GM23338 (cell line): ENCODE data around the gene ANKS1B. TPM values are rescaled to one million over a fixed set of nuclear protein-coding genes. Genes with fewer than 3 reads are reported as not detected.
A peak's percentile ranks its signal among the peaks of the same experiment; 100 is the strongest.

ENCODE experiments used
- ATAC-seq: fragments of 200-7000 bp; cut with Tn5 transposase; 3 replicates; pipeline ENCODE4 v1.9.1; 2020
- DNase-seq: peaks from one replicate; pipeline ENCODE4 v3.0.0-alpha.2; 2015; ENCODE audit warnings: low spot score
- H2AFZ ChIP-seq: fragments of 200-600 bp; sonication (generic); 2 replicates; pipeline ENCODE4 v1.8.0; 2016; ENCODE audit warnings: antibody characterized with exemption, mild to moderate bottlenecking, moderate library complexity
- H3F3A ChIP-seq: fragments of 200-600 bp; sonication (generic); replicated peaks from 2 replicates; pipeline ENCODE4 v1.8.0; 2017; ENCODE audit warnings: antibody characterized with exemption, mixed run types, low read depth
- H3K27ac ChIP-seq: fragments of 200-600 bp; sonication (generic); 2 replicates; pipeline ENCODE4 v1.6.1; 2016; ENCODE audit warnings: low read depth
- H3K27me3 ChIP-seq: fragments of 200-600 bp; sonication (generic); 2 replicates; pipeline ENCODE4 v1.8.0; 2016; ENCODE audit warnings: mild to moderate bottlenecking, mixed run types, moderate library complexity; ENCODE audit not compliant: insufficient read depth
- H3K36me3 ChIP-seq: fragments of 200-600 bp; sonication (generic); 2 replicates; pipeline ENCODE4 v1.8.0; 2016; ENCODE audit warnings: mild to moderate bottlenecking; ENCODE audit not compliant: insufficient read depth
- H3K4me1 ChIP-seq: fragments of 200-600 bp; sonication (generic); 2 replicates; pipeline ENCODE4 v1.8.0; 2016; ENCODE audit warnings: mild to moderate bottlenecking, moderate library complexity; ENCODE audit not compliant: insufficient read depth
- H3K4me2 ChIP-seq: fragments of 200-600 bp; sonication (generic); 2 replicates; pipeline ENCODE4 v1.7.1; 2017; ENCODE audit warnings: mixed run types
- H3K4me3 ChIP-seq: fragments of 200-600 bp; sonication (generic); 2 replicates; pipeline ENCODE4 v1.6.1; 2016; ENCODE audit warnings: mixed run types
- H3K79me2 ChIP-seq: fragments of 200-600 bp; sonication (generic); replicated peaks from 2 replicates; pipeline ENCODE4 v1.8.0; 2017; ENCODE audit warnings: mild to moderate bottlenecking; ENCODE audit not compliant: insufficient read depth
- H3K9me2 ChIP-seq: fragments of 200-600 bp; sonication (generic); 2 replicates; pipeline ENCODE4 v1.8.0; 2017; ENCODE audit not compliant: insufficient read depth
- H4K20me1 ChIP-seq: fragments of 200-600 bp; sonication (generic); replicated peaks from 2 replicates; pipeline ENCODE4 v1.8.0; 2017; ENCODE audit warnings: mild to moderate bottlenecking; ENCODE audit not compliant: insufficient read depth
- H3K27ac Mint-ChIP-seq: 2 replicates; pipeline ENCODE4 v1.8.0; 2020; ENCODE audit warnings: inconsistent platforms, mild to moderate bottlenecking, moderate library complexity, mixed read lengths
- H3K27me3 Mint-ChIP-seq: 3 replicates; pipeline ENCODE4 v1.8.0; 2022; ENCODE audit warnings: low read depth, mild to moderate bottlenecking, moderate library complexity, mixed read lengths, inconsistent platforms; ENCODE audit not compliant: insufficient read depth, poor library complexity
- H3K36me3 Mint-ChIP-seq: 3 replicates; pipeline ENCODE4 v1.8.0; 2021; ENCODE audit warnings: low read depth, mild to moderate bottlenecking, inconsistent platforms, moderate library complexity, mixed read lengths
- H3K4me1 Mint-ChIP-seq: 3 replicates; pipeline ENCODE4 v1.8.0; 2020; ENCODE audit warnings: mild to moderate bottlenecking, inconsistent platforms, mixed read lengths
- H3K4me3 Mint-ChIP-seq: 3 replicates; pipeline ENCODE4 v1.8.0; 2021; ENCODE audit warnings: moderate library complexity, mild to moderate bottlenecking, inconsistent platforms, mixed read lengths
- H3K9me3 Mint-ChIP-seq: 3 replicates; pipeline ENCODE4 v1.8.0; 2020; ENCODE audit warnings: moderate library complexity, mild to moderate bottlenecking, inconsistent platforms, mixed read lengths
- CREB1 ChIP-seq: fragments of 250-450 bp; sonication (Bioruptor Pico); IDR thresholded peaks from 2 replicates; pipeline ENCODE4 v1.5.0; 2020; ENCODE audit warnings: low read depth, mild to moderate bottlenecking, moderate library complexity
- EZH2 ChIP-seq: fragments of 200-600 bp; sonication (generic); IDR thresholded peaks from one replicate; pipeline ENCODE4 v1.8.0; 2017; ENCODE audit warnings: antibody characterized with exemption, mild to moderate bottlenecking, low read depth; ENCODE audit not compliant: unreplicated experiment
- EZH2phosphoT487 ChIP-seq: fragments of 200-600 bp; sonication (generic); IDR thresholded peaks from one replicate; pipeline ENCODE4 v1.8.1; 2018; ENCODE audit warnings: antibody characterized with exemption; ENCODE audit not compliant: unreplicated experiment
- JUNB ChIP-seq: IDR thresholded peaks from one replicate; pipeline ENCODE4 v1.6.1; 2016; ENCODE audit warnings: antibody characterized with exemption; ENCODE audit not compliant: unreplicated experiment
- NANOG ChIP-seq: IDR thresholded peaks from 2 replicates; pipeline ENCODE4 v1.6.1; 2016; ENCODE audit warnings: antibody characterized with exemption, borderline replicate concordance
- POLR2AphosphoS5 ChIP-seq: IDR thresholded peaks from 2 replicates; pipeline ENCODE4 v1.6.1; 2016; ENCODE audit warnings: antibody characterized with exemption, low read depth
- STAT1 ChIP-seq: IDR thresholded peaks from one replicate; pipeline ENCODE4 v1.6.1; 2016; ENCODE audit warnings: antibody characterized with exemption; ENCODE audit not compliant: unreplicated experiment
- ZNF114 ChIP-seq: fragments of 250-450 bp; sonication (Bioruptor Pico); IDR thresholded peaks from 2 replicates; pipeline ENCODE4 v1.5.0; 2020; ENCODE audit warnings: mild to moderate bottlenecking, moderate library complexity
- ZNF331 ChIP-seq: fragments of 250-450 bp; sonication (Bioruptor Pico); IDR thresholded peaks from 2 replicates; pipeline ENCODE4 v1.5.0; 2020; ENCODE audit warnings: low read depth, mild to moderate bottlenecking, moderate library complexity
- polyA plus RNA-seq: library from polyadenylated mRNA; unstranded; fragments of >200 nt; fragmentation: Nextera tagmentation; extraction: Ambion mirVana; gene quantifications from 2 replicates; pipeline ENCODE4 v1.2.1, GENCODE V29; 2016
- total RNA-seq: library from RNA; depleted of rRNA; stranded (reverse); fragments of >200 nt; shearing (Covaris generic); gene quantifications from 2 replicates; pipeline ENCODE4 v1.2.3, GENCODE V29; 2014
- TF ChIP-seq, protein P1 (sequence below): IDR thresholded peaks from one replicate; pipeline ENCODE4 v1.6.1; 2018; ENCODE audit warnings: antibody characterized with exemption; ENCODE audit not compliant: unreplicated experiment
- TF ChIP-seq, protein P2 (sequence below): IDR thresholded peaks from 2 replicates; pipeline ENCODE4 v1.6.1; 2016; ENCODE audit warnings: antibody characterized with exemption
- TF ChIP-seq, protein P3 (sequence below), 2 experiments: fragments of 200-600 bp in 1 of 2; sonication (generic) in 1 of 2; conservative IDR thresholded peaks; 2 replicates each; pipeline versions ENCODE4 v1.5.1 to v1.6.1; 2016 to 2017; ENCODE audit warnings: antibody characterized with exemption in 2 of 2, low read depth in 2 of 2, mild to moderate bottlenecking in 2 of 2, moderate library complexity in 1 of 2
- TF ChIP-seq, protein P4 (sequence below): fragments of 250-450 bp; sonication (Bioruptor Pico); IDR thresholded peaks from 2 replicates; pipeline ENCODE4 v1.5.0; 2020; ENCODE audit warnings: mild to moderate bottlenecking, moderate library complexity

ANKS1B gene
- total and polyA plus RNA-seq, 2 experiments from 2014 or later: 4.3 to 5.8 TPM

DNA sequence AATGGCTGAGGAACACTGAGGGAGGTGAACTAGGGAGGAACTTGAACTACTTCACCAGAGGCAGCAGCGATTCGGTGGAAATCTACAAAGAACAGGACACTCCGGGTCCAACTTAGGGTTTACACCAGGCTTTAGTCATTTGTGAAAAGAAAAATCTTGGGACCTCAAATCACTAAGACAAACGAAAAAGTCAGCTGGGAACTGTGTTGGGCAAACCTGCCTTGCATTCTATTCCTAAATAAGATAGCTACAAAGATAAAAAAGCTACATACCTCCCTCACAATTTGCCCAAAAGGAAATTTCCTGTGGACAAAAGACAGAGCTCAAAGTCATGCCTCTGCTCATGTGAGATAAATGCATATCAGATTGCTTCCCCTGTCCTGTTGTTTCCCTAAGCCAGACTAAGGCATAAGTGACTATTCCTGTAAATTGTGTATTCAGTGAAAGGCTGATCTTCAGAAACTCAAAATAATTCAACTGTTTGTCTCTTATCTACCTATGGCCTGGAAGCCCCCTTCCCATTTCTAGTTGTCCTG lies 1233.1 kb downstream of the ANKS1B start (continued):
- TF ChIP-seq, protein P1, sequence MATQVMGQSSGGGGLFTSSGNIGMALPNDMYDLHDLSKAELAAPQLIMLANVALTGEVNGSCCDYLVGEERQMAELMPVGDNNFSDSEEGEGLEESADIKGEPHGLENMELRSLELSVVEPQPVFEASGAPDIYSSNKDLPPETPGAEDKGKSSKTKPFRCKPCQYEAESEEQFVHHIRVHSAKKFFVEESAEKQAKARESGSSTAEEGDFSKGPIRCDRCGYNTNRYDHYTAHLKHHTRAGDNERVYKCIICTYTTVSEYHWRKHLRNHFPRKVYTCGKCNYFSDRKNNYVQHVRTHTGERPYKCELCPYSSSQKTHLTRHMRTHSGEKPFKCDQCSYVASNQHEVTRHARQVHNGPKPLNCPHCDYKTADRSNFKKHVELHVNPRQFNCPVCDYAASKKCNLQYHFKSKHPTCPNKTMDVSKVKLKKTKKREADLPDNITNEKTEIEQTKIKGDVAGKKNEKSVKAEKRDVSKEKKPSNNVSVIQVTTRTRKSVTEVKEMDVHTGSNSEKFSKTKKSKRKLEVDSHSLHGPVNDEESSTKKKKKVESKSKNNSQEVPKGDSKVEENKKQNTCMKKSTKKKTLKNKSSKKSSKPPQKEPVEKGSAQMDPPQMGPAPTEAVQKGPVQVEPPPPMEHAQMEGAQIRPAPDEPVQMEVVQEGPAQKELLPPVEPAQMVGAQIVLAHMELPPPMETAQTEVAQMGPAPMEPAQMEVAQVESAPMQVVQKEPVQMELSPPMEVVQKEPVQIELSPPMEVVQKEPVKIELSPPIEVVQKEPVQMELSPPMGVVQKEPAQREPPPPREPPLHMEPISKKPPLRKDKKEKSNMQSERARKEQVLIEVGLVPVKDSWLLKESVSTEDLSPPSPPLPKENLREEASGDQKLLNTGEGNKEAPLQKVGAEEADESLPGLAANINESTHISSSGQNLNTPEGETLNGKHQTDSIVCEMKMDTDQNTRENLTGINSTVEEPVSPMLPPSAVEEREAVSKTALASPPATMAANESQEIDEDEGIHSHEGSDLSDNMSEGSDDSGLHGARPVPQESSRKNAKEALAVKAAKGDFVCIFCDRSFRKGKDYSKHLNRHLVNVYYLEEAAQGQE: no peak
- no peak for TF ChIP-seq STAT1

DNA sequence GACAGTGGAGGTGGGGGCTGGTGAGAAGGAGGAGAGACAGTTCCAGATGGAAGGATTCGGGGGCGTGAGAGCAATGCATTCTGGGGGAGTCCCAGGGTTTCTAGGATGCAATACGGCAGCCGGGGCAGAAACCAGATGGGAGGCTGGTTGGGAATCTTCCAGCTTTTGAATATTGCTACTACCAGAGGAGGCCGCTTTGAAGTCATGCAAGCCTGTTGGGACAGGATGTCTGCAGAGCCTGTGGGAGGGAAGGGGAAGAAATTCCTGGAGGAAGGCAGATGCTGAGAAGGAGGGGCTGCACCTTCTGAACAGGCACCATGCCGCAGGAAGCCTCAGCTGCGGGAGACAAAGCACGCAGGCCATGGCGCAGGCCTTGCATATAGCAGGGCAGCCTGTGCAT lies 1234.2 kb downstream of the ANKS1B start:
- no peak overlapping the region for H2AFZ ChIP-seq
- H3K27ac Mint-ChIP-seq: no peak overlapping the region
- H3K4me2 ChIP-seq: no peak overlapping the region
- DNase-seq (peak; percentile 35), ATAC-seq (no peak)
- H3K9me2 ChIP-seq: no peaks in the 10 kb centered on the region
- H3K4me3 Mint-ChIP-seq: no peak overlapping the region
- H3K27me3 Mint-ChIP-seq: peaks cover 16% of the 10 kb centered on the region
- H4K20me1 ChIP-seq: no peaks in the 10 kb centered on the region
- H3K27me3 ChIP-seq: peaks cover 18% of the 10 kb centered on the region
- no peaks in the 10 kb centered on the region for H3K79me2 ChIP-seq
- no peaks in the 10 kb centered on the region for H3K9me3 Mint-ChIP-seq
- no peaks in the 10 kb centered on the region for H3K36me3 ChIP-seq
- H3K27ac ChIP-seq: no peak overlapping the region
- H3K4me1 ChIP-seq: peaks cover 4% of the 10 kb centered on the region; the same call in 1 of the 2 replicates
- H3K4me1 Mint-ChIP-seq: peaks cover 16% of the 10 kb centered on the region
- no peak overlapping the region for H3K4me3 ChIP-seq
- no peaks in the 10 kb centered on the region for H3K36me3 Mint-ChIP-seq
- H3F3A ChIP-seq: no peaks in the 10 kb centered on the region
- TF ChIP-seq, protein P2, sequence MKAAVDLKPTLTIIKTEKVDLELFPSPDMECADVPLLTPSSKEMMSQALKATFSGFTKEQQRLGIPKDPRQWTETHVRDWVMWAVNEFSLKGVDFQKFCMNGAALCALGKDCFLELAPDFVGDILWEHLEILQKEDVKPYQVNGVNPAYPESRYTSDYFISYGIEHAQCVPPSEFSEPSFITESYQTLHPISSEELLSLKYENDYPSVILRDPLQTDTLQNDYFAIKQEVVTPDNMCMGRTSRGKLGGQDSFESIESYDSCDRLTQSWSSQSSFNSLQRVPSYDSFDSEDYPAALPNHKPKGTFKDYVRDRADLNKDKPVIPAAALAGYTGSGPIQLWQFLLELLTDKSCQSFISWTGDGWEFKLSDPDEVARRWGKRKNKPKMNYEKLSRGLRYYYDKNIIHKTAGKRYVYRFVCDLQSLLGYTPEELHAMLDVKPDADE: no peak
- no peak for TF ChIP-seq EZH2
- no peak for TF ChIP-seq STAT1
- TF ChIP-seq ZNF114 (CRISPR knock-in tag): no peak
- TF ChIP-seq, protein P3, sequence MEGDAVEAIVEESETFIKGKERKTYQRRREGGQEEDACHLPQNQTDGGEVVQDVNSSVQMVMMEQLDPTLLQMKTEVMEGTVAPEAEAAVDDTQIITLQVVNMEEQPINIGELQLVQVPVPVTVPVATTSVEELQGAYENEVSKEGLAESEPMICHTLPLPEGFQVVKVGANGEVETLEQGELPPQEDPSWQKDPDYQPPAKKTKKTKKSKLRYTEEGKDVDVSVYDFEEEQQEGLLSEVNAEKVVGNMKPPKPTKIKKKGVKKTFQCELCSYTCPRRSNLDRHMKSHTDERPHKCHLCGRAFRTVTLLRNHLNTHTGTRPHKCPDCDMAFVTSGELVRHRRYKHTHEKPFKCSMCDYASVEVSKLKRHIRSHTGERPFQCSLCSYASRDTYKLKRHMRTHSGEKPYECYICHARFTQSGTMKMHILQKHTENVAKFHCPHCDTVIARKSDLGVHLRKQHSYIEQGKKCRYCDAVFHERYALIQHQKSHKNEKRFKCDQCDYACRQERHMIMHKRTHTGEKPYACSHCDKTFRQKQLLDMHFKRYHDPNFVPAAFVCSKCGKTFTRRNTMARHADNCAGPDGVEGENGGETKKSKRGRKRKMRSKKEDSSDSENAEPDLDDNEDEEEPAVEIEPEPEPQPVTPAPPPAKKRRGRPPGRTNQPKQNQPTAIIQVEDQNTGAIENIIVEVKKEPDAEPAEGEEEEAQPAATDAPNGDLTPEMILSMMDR (conservative IDR thresholded peaks at IDR 0.05; ENCODE audit: low read depth in 2 of 2): no peak
- no peak for TF ChIP-seq JUNB
- TF ChIP-seq NANOG: no peak
- TF ChIP-seq CREB1 (CRISPR knock-in tag): no peak
- no peak for TF ChIP-seq EZH2phosphoT487
- no peak for TF ChIP-seq ZNF331 (CRISPR knock-in tag)
- TF ChIP-seq, protein P4, sequence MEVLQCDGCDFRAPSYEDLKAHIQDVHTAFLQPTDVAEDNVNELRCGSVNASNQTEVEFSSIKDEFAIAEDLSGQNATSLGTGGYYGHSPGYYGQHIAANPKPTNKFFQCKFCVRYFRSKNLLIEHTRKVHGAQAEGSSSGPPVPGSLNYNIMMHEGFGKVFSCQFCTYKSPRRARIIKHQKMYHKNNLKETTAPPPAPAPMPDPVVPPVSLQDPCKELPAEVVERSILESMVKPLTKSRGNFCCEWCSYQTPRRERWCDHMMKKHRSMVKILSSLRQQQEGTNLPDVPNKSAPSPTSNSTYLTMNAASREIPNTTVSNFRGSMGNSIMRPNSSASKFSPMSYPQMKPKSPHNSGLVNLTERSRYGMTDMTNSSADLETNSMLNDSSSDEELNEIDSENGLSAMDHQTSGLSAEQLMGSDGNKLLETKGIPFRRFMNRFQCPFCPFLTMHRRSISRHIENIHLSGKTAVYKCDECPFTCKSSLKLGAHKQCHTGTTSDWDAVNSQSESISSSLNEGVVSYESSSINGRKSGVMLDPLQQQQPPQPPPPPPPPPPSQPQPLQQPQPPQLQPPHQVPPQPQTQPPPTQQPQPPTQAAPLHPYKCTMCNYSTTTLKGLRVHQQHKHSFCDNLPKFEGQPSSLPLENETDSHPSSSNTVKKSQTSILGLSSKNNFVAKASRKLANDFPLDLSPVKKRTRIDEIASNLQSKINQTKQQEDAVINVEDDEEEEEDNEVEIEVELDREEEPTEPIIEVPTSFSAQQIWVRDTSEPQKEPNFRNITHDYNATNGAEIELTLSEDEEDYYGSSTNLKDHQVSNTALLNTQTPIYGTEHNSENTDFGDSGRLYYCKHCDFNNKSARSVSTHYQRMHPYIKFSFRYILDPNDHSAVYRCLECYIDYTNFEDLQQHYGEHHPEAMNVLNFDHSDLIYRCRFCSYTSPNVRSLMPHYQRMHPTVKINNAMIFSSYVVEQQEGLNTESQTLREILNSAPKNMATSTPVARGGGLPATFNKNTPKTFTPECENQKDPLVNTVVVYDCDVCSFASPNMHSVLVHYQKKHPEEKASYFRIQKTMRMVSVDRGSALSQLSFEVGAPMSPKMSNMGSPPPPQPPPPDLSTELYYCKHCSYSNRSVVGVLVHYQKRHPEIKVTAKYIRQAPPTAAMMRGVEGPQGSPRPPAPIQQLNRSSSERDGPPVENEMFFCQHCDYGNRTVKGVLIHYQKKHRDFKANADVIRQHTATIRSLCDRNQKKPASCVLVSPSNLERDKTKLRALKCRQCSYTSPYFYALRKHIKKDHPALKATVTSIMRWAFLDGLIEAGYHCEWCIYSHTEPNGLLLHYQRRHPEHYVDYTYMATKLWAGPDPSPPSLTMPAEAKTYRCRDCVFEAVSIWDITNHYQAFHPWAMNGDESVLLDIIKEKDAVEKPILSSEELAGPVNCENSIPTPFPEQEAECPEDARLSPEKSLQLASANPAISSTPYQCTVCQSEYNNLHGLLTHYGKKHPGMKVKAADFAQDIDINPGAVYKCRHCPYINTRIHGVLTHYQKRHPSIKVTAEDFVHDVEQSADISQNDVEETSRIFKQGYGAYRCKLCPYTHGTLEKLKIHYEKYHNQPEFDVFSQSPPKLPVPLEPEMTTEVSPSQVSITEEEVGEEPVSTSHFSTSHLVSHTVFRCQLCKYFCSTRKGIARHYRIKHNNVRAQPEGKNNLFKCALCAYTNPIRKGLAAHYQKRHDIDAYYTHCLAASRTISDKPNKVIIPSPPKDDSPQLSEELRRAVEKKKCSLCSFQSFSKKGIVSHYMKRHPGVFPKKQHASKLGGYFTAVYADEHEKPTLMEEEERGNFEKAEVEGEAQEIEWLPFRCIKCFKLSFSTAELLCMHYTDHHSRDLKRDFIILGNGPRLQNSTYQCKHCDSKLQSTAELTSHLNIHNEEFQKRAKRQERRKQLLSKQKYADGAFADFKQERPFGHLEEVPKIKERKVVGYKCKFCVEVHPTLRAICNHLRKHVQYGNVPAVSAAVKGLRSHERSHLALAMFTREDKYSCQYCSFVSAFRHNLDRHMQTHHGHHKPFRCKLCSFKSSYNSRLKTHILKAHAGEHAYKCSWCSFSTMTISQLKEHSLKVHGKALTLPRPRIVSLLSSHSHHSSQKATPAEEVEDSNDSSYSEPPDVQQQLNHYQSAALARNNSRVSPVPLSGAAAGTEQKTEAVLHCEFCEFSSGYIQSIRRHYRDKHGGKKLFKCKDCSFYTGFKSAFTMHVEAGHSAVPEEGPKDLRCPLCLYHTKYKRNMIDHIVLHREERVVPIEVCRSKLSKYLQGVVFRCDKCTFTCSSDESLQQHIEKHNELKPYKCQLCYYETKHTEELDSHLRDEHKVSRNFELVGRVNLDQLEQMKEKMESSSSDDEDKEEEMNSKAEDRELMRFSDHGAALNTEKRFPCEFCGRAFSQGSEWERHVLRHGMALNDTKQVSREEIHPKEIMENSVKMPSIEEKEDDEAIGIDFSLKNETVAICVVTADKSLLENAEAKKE (CRISPR knock-in tag): no peak
- TF ChIP-seq POLR2AphosphoS5: no peak
